Gastrocnemius medialis (tissue), 4 donors: Measurements from ENCODE around the gene ZSCAN21. TPM values are rescaled to one million over a fixed set of nuclear protein-coding genes. Genes with fewer than 3 reads are reported as not detected.

ENCODE experiments used
- ATAC-seq, 2 donors: fragments of 150-250 bp; one replicate each; pipeline ENCODE4 v1.9.1; 2016
- DNase-seq, 2 donors: peaks; one replicate each; pipeline ENCODE4 v3.0.0-alpha.2; 2019
- H3K27ac ChIP-seq, 4 donors: fragments of 200-600 bp; sonication (generic); 1 replicate in 1 of 4; 2 replicates in 3 of 4; pipeline ENCODE4 v1.5.1; 2016 to 2018; ENCODE audit warnings: mild to moderate bottlenecking in 2 of 4, moderate library complexity in 1 of 4
- H3K27me3 ChIP-seq, 3 donors: fragments of 200-600 bp; sonication (generic) in 2 of 3; 1 replicate in 1 of 3; 2 replicates in 2 of 3; pipeline versions ENCODE4 v1.5.1 to v1.6.0; 2016 to 2019; ENCODE audit warnings: mild to moderate bottlenecking in 1 of 3, moderate library complexity in 1 of 3
- H3K36me3 ChIP-seq, 2 donors: fragments of 200-600 bp; sonication (generic) in 1 of 2; one replicate each; pipeline ENCODE4 v1.5.1; 2017 to 2018
- H3K4me1 ChIP-seq, 2 donors: fragments of 200-600 bp; sonication (generic) in 1 of 2; one replicate each; pipeline ENCODE4 v1.5.1; 2016 to 2017; ENCODE audit warnings: mild to moderate bottlenecking in 2 of 2
- H3K4me3 ChIP-seq, 4 donors: fragments of 200-600 bp; sonication (generic) in 3 of 4; 1 replicate in 1 of 4; 2 replicates in 3 of 4; pipeline ENCODE4 v1.5.1; 2016 to 2019; ENCODE audit warnings: mild to moderate bottlenecking in 2 of 4
- H3K9me3 ChIP-seq, 3 donors: fragments of 200-600 bp; sonication (generic) in 2 of 3; 1 replicate in 1 of 3; 2 replicates in 2 of 3; pipeline ENCODE4 v1.5.1; 2016 to 2019
- CTCF ChIP-seq, 5 experiments: fragments of 450-650 bp in 3 of 5; fragments of 200-600 bp in 2 of 5; sonication (generic) in 2 of 5; IDR thresholded peaks in 4 of 5; conservative IDR thresholded peaks in 1 of 5; 1 replicate in 4 of 5; 2 replicates in 1 of 5; pipeline ENCODE4 v1.5.1; 2016 to 2019; ENCODE audit warnings: antibody characterized with exemption in 5 of 5, mild to moderate bottlenecking in 3 of 5, moderate library complexity in 3 of 5
- POLR2A ChIP-seq, 2 donors: fragments of 450-650 bp; IDR thresholded peaks; one replicate each; pipeline ENCODE4 v1.6.1; 2017; ENCODE audit warnings: antibody characterized with exemption in 2 of 2, mild to moderate bottlenecking in 2 of 2, moderate library complexity in 2 of 2
- in situ Hi-C, 4 donors: fragments of 200-750 bp; cut with MboI; loops; one replicate each; pipeline versions ENCODE4 v1.15.0 to v1.8.0; 2017; ENCODE audit warnings: low sequenced_read_pairs in 4 of 4
- intact Hi-C: fragments of 100-400 bp; cut with DNase I; formaldehyde crosslinking; loops from one replicate; pipeline ENCODE4 v1.15.1; 2023; ENCODE audit warnings: low total_unique reads
- total RNA-seq, 4 donors: library from RNA; depleted of rRNA; stranded (reverse); fragments of >200 nt; gene quantifications; one replicate each; pipeline versions ENCODE4 v1.1.0 to v1.2.3, GENCODE V29; 2016

Gene ZSCAN21
- total RNA-seq, 4 donors from 2014 or later: 14.4 to 26.4 (median 22.3) TPM

- no peaks in the 10 kb centered on the region for H3K9me3 ChIP-seq
- H3K27me3 ChIP-seq: no peaks in the 10 kb centered on the region
- in situ Hi-C loops: no loop called here
- DNase-seq (no peak), ATAC-seq (no peak)
- no peak overlapping the region for H3K27ac ChIP-seq
- TF ChIP-seq POLR2A (IDR thresholded peaks at IDR 0.05): no peak
- H3K4me3 ChIP-seq: no peak overlapping the region
- peaks cover 13 to 14% of the 10 kb centered on the region in 2 donors for H3K4me1 ChIP-seq
- intact Hi-C loops: no loop called here
- H3K36me3 ChIP-seq: peaks cover 0 to 57% of the 10 kb centered on the region in 2 donors
Measured at GRCh38 chr7:100090527-100091410, 41.2 kb downstream of the ZSCAN21 start.

- in situ Hi-C loops: no loop called here
- intact Hi-C loops: no loop called here
- H3K27ac ChIP-seq: no peak overlapping the region
Measured at GRCh38 chr7:100091411-100092181, 42.0 kb downstream of the ZSCAN21 start.

GRCh38 chr7:100093054-100093453 lies 43.5 kb downstream of the ZSCAN21 start:
- no peaks in the 10 kb centered on the region for H3K9me3 ChIP-seq
- no peak overlapping the region for H3K4me3 ChIP-seq
- DNase-seq (no peak), ATAC-seq (no peak)
- intact Hi-C loops (no loop called here), in situ Hi-C loops (no loop called here)
- peaks cover 13% of the 10 kb centered on the region in 2 donors for H3K4me1 ChIP-seq
- peak overlapping the region in 1 of 4 donors; percentile 46 for H3K27ac ChIP-seq
- TF ChIP-seq CTCF (IDR thresholded peaks at IDR 0.05 in 4 of 5, conservative IDR thresholded peaks at IDR 0.05 in 1 of 5) (no peak), POLR2A (IDR thresholded peaks at IDR 0.05) (no peak)
- H3K36me3 ChIP-seq: peaks cover 0 to 79% of the 10 kb centered on the region in 2 donors
- no peaks in the 10 kb centered on the region for H3K27me3 ChIP-seq

More at GRCh38 chr7:100091411-100092181, 42.0 kb downstream of the ZSCAN21 start:
- Histone ChIP-seq H3K27me3 (no peaks in the 10 kb centered on the region), H3K4me1 (peaks cover 13 to 14% of the 10 kb centered on the region in 2 donors), H3K9me3 (no peaks in the 10 kb centered on the region), H3K4me3 (no peak overlapping the region), H3K36me3 (peaks cover 0 to 65% of the 10 kb centered on the region in 2 donors)
- ATAC-seq: no peak
- no peak for DNase-seq
- TF ChIP-seq POLR2A (IDR thresholded peaks at IDR 0.05) (no peak), CTCF (IDR thresholded peaks at IDR 0.05 in 4 of 5, conservative IDR thresholded peaks at IDR 0.05 in 1 of 5) (no peak)

GRCh38 chr7:100093498-100093897 lies 43.9 kb downstream of the ZSCAN21 start:
- Histone ChIP-seq H3K27ac (peak overlapping the region in 1 of 4 donors; percentile 46), H3K4me1 (peaks cover 8% of the 10 kb centered on the region in 2 donors), H3K4me3 (no peak overlapping the region), H3K36me3 (peaks cover 0 to 84% of the 10 kb centered on the region in 2 donors), H3K27me3 (no peaks in the 10 kb centered on the region), H3K9me3 (no peaks in the 10 kb centered on the region)
- DNase-seq (peak in 1 of 2 donors; percentile 28), ATAC-seq (no peak)
- in situ Hi-C loops (no loop called here), intact Hi-C loops (no loop called here)
- TF ChIP-seq POLR2A (IDR thresholded peaks at IDR 0.05) (no peak), CTCF (IDR thresholded peaks at IDR 0.05 in 4 of 5, conservative IDR thresholded peaks at IDR 0.05 in 1 of 5) (no peak)
